Smooth muscle cell (in vitro differentiated cells): Measurements from ENCODE around the gene TFDP1. TPM values are rescaled to one million over a fixed set of nuclear protein-coding genes. Genes with fewer than 3 reads are reported as not detected.

Experiments used
- DNase-seq: peaks from one replicate; lab custom pipeline; 2025; ENCODE audit not compliant: unreplicated experiment; lab: John Stamatoyannopoulos, UW
- H2AFZ ChIP-seq: fragments of 200-600 bp; sonication (generic); 2 replicates; pipeline ENCODE4 v1.6.0; 2016; ENCODE audit warnings: antibody characterized with exemption, low read depth, mild to moderate bottlenecking
- H3F3A ChIP-seq: fragments of 200-600 bp; sonication (generic); 2 replicates; pipeline ENCODE4 v1.6.0; 2017; ENCODE audit warnings: antibody characterized with exemption, low read depth
- H3K27ac ChIP-seq: fragments of 200-600 bp; sonication (generic); 2 replicates; pipeline ENCODE4 v1.5.1; 2016; ENCODE audit warnings: low read depth, mild to moderate bottlenecking
- H3K27me3 ChIP-seq: fragments of 200-600 bp; sonication (generic); 2 replicates; pipeline ENCODE4 v1.6.1; 2016; ENCODE audit warnings: low read depth, mild to moderate bottlenecking
- H3K36me3 ChIP-seq: fragments of 200-600 bp; sonication (generic); 2 replicates; pipeline ENCODE4 v1.5.1; 2016; ENCODE audit warnings: low read depth
- H3K4me1 ChIP-seq: fragments of 200-600 bp; sonication (generic); 2 replicates; pipeline ENCODE4 v1.5.1; 2016; ENCODE audit warnings: low read depth
- H3K4me2 ChIP-seq: fragments of 200-600 bp; sonication (generic); 2 replicates; pipeline ENCODE4 v1.6.0; 2016; ENCODE audit warnings: mild to moderate bottlenecking
- H3K4me3 ChIP-seq: fragments of 200-600 bp; sonication (generic); 2 replicates; pipeline ENCODE4 v1.5.1; 2016; ENCODE audit warnings: mild to moderate bottlenecking
- H3K79me2 ChIP-seq: fragments of 200-600 bp; sonication (generic); 2 replicates; pipeline ENCODE4 v1.6.0; 2016; ENCODE audit warnings: low read depth, mild to moderate bottlenecking
- H3K9ac ChIP-seq: fragments of 200-600 bp; sonication (generic); 2 replicates; pipeline ENCODE4 v1.6.0; 2016; ENCODE audit warnings: low read depth
- H3K9me3 ChIP-seq: fragments of 200-600 bp; sonication (generic); replicated peaks from 2 replicates; pipeline ENCODE4 v1.5.1; 2016; ENCODE audit warnings: low read depth
- H4K20me1 ChIP-seq: fragments of 200-600 bp; sonication (generic); 2 replicates; pipeline ENCODE4 v1.6.0; 2016; ENCODE audit warnings: low read depth
- WGBS: methylation state at CpG from one replicate; pipeline ENCODE4 v1.1.7; 2016; ENCODE audit warnings: low lambda C conversion rate; 5-methylcytosine and 5-hydroxymethylcytosine counted together
- polyA plus RNA-seq: library from polyadenylated mRNA; unstranded; fragments of >200 nt; fragmentation: Nextera tagmentation; extraction: Ambion mirVana; gene quantifications from 2 replicates; pipeline ENCODE4 v1.2.1, GENCODE V29; 2016
- total RNA-seq: library from RNA; depleted of rRNA; stranded (reverse); fragments of >200 nt; gene quantifications from 2 replicates; pipeline ENCODE4 v1.2.3, GENCODE V29; 2014
- TF ChIP-seq, protein P1 (sequence below): fragments of 200-600 bp; sonication (generic); IDR thresholded peaks from 2 replicates; pipeline ENCODE4 v1.5.1; 2017; ENCODE audit warnings: borderline replicate concordance, mild to moderate bottlenecking, antibody characterized with exemption; ENCODE audit not compliant: insufficient read depth, poor library complexity, severe bottlenecking

TFDP1 gene
- total and polyA plus RNA-seq, 2 experiments from 2014 or later, result 52.8 to 53.6 TPM

DNA sequence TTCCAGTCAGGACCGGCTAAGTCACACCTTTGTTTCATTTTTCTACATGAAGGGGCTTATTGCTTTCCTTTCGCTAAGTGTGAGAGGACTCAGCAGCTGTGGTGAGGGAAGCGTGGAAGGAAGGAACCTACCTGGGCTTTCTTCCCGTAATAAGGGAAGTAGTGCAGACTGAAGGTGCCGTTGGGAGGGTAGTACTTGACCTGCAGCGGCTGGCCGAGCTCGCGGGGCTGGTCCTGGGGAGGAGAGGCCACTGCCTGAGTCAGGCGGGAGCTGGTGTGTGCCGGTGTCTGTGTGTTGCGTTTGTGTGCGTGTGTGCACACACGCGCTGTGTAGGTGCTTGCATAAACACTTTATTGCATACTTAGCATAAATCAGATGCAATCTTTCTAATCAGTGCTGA, 65.7 kb downstream of the TFDP1 start:
- TF ChIP-seq, protein P1, sequence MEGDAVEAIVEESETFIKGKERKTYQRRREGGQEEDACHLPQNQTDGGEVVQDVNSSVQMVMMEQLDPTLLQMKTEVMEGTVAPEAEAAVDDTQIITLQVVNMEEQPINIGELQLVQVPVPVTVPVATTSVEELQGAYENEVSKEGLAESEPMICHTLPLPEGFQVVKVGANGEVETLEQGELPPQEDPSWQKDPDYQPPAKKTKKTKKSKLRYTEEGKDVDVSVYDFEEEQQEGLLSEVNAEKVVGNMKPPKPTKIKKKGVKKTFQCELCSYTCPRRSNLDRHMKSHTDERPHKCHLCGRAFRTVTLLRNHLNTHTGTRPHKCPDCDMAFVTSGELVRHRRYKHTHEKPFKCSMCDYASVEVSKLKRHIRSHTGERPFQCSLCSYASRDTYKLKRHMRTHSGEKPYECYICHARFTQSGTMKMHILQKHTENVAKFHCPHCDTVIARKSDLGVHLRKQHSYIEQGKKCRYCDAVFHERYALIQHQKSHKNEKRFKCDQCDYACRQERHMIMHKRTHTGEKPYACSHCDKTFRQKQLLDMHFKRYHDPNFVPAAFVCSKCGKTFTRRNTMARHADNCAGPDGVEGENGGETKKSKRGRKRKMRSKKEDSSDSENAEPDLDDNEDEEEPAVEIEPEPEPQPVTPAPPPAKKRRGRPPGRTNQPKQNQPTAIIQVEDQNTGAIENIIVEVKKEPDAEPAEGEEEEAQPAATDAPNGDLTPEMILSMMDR, result no peak

DNA sequence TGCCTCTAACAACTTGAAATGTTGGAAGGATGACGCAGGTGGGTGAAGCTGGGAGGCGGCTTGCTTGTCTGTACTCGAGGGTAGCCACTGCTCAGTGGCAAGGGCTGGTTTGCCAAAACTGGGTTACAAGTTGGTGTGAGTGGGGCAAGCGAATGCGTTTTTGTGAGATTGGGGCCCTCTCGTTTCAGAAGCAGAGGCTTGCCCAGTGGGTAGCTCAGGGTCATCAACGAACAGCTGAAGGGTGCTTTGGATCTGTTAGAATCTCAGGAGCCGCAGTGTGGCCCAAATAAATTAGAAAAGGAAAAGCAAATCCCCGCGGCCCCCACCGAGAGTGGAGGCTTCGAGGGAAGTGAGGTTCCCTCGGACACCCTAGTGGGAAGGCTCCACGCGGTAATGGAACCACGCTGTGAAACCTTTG, 66.2 kb downstream of the TFDP1 start:
- Histone ChIP-seq H3K27ac (no peak overlapping the region), H2AFZ (no peak overlapping the region), H4K20me1 (no peaks in the 10 kb centered on the region), H3K27me3 (no peaks in the 10 kb centered on the region), H3K36me3 (no peaks in the 10 kb centered on the region), H3K4me2 (no peak overlapping the region), H3F3A (no peaks in the 10 kb centered on the region), H3K4me1 (no peaks in the 10 kb centered on the region), H3K9me3 (no peaks in the 10 kb centered on the region), H3K9ac (no peak overlapping the region), H3K4me3 (no peak overlapping the region), H3K79me2 (no peaks in the 10 kb centered on the region)
- 96% methylated on average over 16 of the region's 16 CpGs for WGBS
- DNase-seq, result no peak
- TF ChIP-seq, protein P1, result no peak

More for the DNA sequence above, 65.7 kb downstream of the TFDP1 start:
- no peak overlapping the region for H2AFZ ChIP-seq
- no peaks in the 10 kb centered on the region for H3F3A ChIP-seq
- 94% methylated on average over 15 of the region's 15 CpGs for WGBS
- H4K20me1 ChIP-seq, result no peaks in the 10 kb centered on the region
- no peak overlapping the region for H3K9ac ChIP-seq
- no peak overlapping the region for H3K27ac ChIP-seq
- no peaks in the 10 kb centered on the region for H3K9me3 ChIP-seq
- H3K36me3 ChIP-seq, result no peaks in the 10 kb centered on the region
- no peaks in the 10 kb centered on the region for H3K4me1 ChIP-seq
- H3K4me3 ChIP-seq, result no peak overlapping the region
- H3K79me2 ChIP-seq, result no peaks in the 10 kb centered on the region
- H3K4me2 ChIP-seq, result no peak overlapping the region
- no peaks in the 10 kb centered on the region for H3K27me3 ChIP-seq
- DNase-seq, result no peak

DNA sequence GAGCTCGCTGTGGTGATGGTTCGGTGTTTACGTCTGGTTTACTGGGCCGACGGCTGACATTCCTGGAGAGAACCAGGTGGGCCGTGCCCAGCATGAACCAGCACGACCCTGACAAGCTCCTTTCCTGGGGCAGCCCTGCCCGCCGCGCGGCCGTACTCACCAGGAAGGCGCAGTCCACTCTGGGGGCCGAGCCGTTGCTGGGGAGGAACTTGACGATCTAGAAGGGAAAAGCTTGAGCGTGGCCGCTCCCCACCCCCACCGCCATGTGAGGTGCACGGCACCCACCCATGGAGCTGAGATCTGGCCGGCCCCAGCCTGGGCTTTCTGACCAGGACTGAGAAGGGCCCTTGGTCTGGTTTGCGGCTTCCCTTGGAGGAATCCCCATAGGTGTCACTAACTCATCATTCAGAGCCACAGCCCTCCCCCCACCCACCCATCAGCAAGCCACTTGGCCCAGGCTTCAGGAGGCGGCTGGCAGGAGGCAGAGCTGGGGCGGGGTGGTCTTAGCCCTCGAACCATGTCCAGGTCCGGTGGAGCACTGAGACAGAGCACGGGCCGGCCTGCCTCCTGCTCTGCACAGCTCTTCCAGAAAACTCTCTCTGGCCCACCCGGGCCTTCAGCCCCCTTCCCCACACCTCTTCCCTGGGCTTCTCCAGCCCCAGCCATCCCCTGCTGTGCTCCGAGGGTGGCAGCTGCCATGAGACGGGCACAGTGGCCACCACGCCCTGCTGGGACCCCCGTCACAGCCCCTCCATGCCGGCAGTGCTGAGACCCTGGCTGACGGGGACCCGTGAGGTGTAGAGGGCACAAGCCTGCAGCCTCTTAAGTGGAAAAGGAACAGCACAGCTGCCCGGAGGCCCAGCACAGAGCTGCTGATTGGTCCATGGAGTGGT, 67.2 kb downstream of the TFDP1 start:
- no peaks in the 10 kb centered on the region for H3F3A ChIP-seq
- H3K9ac ChIP-seq, result no peak overlapping the region
- H3K27ac ChIP-seq, result no peak overlapping the region
- TF ChIP-seq, protein P1, result no peak
- no peak overlapping the region for H3K4me3 ChIP-seq
- H3K4me1 ChIP-seq, result no peaks in the 10 kb centered on the region
- no peaks in the 10 kb centered on the region for H3K27me3 ChIP-seq
- H3K36me3 ChIP-seq, result no peaks in the 10 kb centered on the region
- H3K4me2 ChIP-seq, result no peak overlapping the region
- no peak overlapping the region for H2AFZ ChIP-seq
- no peaks in the 10 kb centered on the region for H3K79me2 ChIP-seq
- WGBS, result 96% methylated on average over 35 of the region's 37 CpGs
- no peaks in the 10 kb centered on the region for H4K20me1 ChIP-seq
- DNase-seq, result no peak
- H3K9me3 ChIP-seq, result no peaks in the 10 kb centered on the region
